ENCODE data around the gene LUC7L2.
"Not testable (repeated sequence)": the region's sequence is repeated elsewhere in the genome, so short reads cannot be mapped to it uniquely, and the experiment has no call there.

The LUC7L2 gene

DNA sequence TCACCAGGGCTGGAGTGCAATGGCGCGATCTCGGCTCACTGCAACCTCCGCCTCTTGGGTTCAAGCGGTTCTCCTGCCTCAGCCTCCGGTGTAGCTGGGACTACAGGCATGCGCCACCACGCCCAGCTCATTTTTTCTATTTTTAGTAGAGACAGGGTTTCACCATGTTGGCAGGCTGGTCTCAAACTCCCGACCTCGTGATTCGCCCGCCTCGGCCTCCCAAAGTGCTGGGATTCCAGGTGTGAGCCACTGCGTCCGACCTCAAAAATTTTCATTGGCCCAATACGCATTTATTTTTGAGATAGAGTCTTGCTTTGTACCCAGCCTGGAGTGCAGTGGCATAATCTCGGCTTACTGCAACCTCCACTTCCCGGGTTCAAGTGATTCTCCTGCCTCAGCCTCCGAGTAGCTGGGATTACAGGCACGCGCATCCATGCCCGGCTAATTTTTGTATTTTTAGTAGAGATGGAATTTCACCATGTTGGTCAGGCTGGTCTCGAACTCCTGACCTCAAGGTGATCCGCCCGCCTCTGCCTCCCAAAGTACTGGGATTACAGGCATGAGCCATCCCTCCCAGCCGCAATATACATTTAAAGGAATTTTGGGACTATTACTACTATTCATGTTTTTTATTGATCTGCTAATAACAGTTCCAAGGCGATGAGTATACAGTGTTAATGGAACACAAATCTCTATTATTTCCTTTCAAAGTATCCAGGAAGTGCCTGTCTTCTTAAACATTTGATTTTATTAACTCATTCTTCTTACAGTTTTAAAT lies 1.8 kb upstream of the LUC7L2 start:
- DNase-seq, result not testable (repeated sequence)

DNA sequence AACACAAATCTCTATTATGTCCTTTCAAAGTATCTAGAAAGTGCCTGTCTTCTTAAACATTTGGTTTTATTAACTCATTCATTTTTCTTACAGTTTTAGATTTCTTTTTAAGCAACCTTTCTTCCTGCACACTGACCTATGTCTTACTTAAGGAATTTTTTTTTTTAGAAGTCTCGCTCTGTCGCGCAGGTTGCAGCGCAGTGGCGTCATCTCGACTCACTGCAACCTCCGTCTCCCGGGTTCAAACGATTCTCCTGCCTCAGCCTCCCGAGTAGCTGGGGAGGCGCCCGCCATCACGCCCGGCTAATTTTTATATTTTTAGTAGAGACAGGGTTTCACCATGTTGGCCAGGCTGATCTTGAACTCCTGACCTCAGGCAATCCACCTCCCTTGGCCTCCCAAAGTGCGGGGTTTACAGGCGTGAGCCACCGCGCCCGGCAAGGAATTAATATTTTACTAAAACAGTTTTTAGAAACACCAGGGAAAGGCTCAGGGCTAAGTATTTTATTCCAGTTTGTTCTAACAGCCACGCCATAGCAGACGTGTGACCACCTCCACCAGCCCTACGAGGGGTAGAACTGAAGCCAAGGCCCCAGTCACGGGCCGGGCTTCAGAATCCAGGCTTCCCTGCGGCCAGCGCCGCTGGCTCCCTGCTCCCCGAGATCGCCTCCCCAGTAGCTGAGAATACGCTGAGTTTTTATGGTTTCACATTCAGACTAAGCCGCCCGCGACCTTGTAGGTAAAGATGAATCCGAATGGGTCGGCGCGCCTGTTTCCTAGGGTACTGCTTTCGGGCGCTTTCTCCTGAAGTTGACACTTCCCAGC lies 941 bp upstream of the LUC7L2 start:
- DNase-seq, result peak; percentile 59

DNA sequence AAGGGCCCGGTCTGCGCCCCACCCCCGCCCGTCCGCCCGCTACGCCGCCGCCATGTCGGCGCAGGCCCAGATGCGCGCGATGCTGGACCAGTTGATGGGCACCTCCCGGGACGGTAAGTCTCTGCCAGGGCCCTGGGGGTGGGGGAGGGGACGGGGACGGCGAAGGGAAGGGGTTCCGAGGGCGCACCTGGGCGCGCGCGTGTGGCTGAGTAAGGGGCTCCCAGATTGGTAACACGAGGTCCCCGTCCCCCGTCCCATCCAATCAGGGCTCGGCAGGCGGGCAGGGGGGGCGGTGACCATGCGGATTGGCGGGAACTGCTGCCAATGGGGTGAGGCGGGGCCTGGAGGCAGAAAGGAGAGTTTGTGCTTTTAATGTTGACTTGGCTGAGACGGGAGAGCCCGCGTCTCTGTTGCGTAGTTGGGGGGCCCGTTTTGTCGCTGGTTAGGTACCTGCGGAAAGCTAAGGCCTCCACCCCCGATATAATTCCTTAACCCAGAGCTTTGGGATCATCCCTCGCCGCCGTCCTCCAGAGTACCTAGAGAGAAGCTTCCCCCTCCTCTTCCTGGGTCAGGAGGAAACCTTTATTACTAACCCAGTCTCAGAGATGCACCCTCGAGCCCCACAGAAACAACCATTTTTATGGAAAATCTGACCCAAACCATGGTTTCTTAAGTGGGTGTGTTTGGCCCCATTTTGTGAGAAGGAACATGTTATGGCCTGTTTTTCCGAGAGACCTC lies 685 bp downstream of the LUC7L2 start:
- DNase-seq, result peak; percentile 99

DNA sequence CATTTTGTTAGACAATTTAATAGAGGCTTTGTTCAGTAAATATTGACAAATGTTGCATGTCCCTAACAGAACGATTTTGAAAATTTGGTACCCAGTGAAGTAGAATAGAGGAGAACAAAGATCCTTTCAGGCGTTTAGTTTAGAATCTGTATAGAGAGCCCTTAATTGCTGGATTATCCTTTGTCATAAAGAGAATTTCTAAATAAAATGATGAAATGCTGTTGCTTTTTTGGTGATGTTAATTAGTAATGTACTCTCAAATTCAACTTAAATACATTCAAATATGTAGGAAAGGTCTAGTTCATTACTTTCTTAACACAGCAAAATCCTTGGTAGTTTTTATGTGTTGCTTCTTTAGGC lies 1.2 kb downstream of the LUC7L2 start:
- no peak for DNase-seq

DNA sequence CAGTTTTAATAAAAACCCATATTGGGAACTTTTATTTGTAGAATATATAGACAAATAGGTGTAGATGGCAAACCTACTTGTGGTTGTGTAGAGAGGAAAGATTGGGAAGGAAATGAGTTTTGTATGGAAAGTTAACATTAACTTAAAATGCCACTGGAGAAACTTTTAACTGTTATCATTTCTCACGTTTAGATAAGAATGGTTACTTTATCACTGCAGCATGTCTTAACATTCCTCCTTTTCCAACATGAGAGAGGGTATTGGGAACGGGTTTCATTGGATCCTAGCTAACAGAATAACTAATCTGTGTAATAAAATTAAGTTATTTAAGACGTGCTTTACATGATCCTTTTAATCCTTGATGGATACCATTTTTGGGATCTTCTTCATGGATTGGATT lies 1.8 kb downstream of the LUC7L2 start:
- no peak for DNase-seq

DNA sequence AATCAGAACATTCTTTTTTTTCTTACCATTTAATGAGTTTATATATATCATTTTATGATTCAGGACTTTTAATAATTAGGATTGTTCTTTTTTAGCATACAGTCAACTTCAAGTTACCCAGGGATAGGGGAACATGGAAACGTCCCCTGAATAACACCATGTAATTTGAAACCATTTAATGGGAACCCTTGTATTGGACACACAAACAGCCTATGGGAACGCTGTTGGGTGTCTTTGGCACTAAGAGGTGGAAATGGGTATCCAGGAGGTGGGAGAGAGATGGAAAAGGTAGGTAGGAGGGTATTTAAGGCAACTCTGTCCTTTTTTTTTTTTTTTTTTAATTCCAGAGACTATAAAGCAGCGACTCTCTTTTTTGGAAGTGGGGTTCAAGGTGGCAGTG lies 2.6 kb downstream of the LUC7L2 start:
- no peak for DNase-seq

DNA sequence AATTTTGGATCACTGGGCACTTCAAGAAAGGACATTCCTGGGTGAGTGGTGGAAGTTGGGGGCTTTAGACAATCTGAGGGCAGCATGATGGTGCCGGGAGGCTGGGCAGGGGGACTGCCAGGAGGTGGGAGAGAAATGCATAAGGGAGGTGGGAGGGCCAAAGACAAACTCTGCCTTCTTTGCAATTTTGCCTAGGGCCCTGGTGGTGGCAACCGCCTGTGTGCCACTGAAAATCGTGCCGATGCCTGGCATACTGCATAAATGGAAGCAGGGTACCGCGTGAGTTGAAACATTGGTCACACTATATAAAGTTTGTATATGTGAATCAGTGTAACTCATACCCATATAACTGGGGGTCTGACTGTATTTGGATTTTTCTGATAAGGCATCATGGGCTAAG lies 3.3 kb downstream of the LUC7L2 start:
- no peak for DNase-seq

DNA sequence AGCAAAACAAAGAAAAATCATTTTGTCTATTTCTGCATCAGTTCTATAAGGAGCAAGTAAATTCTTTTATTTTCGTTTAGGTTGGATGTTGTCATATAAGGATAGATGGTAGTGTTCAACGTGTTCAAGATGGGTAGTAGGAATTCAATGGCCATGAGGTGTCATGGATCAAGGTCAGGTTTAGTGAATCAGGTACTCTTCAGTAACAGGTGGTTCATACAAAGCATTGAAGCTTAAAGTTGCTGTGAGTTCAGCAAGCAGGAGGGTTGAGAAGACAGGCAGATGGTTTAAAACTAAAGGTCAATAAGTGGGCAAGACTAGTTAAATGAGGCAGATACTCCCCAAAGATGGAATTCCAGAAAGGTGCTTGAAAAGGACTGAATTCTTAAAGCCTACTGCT lies 5.6 kb downstream of the LUC7L2 start:
- no peak for DNase-seq

DNA sequence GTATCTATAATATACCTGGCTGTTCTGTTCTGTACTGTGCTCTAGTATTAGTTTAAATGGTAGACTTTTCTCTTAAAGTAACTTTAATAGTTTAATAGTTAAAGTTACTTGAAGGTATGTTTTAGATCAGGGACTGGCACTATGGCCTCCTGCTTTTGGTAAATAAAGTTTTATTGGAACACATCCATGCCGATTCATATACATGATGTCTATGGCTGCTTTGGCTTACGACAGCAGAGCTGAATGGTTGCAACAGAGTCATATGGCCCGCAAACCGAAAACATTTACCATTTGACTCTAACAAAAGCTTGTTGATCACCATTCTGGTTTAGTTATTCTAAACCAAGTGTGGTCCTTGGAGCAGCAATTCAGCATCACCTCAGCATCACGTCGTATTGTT lies 6.7 kb downstream of the LUC7L2 start:
- no peak for DNase-seq

DNA sequence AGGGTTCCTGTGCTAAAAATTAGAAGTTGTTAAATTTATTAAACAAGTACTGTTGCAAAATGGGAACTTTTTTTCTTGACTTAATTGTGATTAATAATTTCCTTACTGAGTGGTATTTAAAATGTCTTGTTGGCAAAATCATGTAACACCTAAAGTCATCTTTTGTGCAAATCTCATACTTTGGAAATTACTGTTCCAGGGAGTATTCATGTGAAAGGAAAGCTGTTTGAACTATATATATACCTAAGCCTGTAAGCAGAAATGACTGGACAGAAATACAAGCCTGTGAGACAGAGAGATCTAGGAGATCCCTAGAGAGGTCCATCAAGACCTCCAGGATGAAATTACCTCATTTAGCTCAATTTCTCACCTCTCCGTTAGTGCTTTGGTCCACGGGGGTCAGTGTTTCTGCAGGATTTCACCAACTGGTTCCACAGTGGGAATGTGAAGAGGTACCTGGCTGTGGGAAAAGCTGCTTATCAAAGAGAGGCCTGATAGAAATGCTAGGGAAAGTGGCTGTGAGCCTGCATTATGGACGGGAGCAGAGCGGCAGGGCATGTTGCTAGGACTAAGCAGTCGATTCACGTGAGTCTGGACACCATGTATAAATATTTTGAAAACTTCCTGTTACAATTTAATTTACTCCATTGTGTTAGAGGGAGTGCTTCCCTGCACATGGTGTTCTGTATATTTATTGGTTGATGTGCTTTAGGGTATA lies 7.9 kb downstream of the LUC7L2 start:
- DNase-seq, result no peak

DNA sequence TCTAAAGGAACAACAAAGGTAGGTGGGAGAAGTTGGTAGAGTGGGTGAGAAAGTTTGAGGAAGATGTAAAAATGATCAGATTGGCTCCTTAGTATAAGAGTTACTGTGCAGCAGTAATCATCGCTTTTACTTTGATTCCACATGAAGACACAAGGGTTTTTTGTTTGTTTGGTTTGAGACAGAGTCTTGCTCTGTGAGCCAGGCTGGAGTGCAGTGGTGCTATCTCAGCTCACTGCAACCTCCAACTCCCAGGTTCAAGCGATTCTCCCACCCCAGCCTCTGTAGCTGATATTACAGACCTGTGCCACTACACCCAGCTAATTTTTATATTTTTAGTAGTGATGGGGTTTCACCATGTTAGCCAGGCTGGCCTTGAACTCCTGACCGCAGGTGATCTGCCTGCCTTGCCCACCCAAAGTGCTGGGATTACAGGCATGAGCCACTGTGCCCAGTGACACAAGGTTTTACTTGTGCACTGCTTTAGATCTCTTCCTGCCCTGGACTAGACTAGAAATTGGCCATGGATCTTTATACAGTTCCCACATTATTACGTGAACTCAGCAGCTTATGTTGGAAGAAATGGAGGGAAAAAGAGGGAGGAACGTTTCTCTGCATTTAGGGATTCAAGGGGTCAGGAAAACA lies 10.7 kb downstream of the LUC7L2 start:
- no peak for DNase-seq

DNA sequence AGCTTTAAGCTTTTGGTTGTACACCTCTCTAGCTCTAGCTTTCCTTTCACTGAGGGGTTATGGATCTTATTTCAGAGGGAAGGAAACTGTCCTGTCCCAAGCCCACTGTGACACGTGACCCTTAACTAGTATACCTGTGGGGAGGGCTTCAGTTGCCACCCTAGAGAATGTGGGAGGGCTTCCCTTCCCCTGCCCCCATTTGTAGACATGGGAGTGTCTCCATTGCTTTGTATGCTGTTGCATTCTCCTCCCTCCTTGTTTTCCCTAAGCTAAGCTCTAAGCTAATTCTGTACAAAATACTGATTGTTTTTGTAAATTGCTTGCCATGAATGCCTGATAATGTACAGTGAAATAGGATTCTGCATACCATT lies 11.2 kb downstream of the LUC7L2 start:
- DNase-seq, result no peak

DNA sequence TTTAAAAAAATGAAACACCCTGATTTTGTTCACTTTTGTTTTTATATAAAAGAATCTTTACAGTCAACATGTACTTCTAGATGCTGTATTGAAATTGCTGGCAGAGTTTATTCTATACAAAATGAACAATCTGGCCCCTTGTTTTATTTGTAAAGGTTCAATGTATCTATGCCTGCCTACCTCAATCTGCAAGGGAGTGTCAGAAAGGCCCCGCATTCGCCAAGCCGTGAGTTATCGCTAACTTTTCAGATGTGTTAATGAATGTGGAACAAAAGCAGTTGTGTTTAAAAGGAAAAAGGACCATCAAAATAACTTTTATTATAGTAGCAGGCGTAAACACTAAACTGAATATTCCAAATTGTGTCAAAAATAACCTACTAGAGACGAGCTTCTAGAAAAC lies 14.6 kb downstream of the LUC7L2 start:
- no peak for DNase-seq

DNA sequence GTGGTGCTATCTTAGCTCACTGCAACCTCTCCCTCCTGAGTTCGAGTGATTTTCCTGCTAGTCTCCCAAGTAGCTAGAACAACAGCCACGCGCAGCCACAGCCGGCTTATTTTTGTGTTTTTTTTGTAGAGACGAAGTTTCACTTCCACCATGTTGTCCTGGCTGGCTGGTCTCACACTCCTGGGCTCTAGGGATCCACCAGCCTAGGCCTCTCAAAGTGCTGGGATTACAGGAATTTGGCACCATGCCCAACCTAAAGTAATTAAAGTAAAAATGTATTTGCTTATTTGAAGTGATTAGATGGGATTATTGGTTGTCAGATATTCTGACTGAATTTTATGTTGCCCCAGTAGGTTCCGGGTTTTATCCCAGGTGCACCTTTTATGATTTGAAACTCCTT lies 22.7 kb downstream of the LUC7L2 start:
- no peak for DNase-seq

DNA sequence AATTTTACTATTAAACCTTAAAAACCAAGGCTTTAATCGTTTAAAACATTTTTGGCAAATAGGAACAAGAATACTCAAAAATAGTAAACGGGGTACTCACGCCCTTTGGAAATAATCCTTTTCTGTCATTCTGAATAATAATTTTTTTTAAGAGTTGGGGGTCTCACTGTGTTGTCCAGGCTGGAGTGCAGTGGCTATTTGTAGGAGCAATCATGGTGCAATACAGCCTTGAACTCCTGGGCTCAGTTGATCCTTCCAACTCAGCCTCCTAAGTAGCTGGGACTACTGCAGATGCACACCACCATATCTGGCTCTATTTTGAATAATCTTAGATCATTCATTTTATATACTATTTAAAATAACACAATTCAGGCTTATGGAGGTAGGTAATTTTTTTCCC lies 24.9 kb downstream of the LUC7L2 start:
- DNase-seq, result no peak

DNA sequence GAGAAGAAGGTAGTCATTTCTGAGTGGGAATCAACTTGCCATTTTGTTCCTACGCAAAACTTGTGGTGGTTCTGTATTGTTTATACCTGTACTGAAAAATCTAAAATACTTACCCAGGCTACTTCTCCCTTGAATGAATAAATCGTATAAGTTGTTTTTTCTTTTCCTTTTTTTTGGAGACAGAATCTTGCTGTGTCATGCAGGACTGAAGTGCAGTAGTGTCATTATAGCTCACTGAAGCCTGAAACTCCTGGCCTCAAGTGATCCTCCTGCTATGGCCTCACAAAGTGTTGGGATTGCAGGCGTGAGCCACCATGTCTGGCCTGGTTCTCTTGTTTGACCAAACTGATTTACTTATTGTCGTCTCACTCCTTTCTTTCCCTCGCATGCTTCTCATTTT lies 27.9 kb downstream of the LUC7L2 start:
- no peak for DNase-seq

DNA sequence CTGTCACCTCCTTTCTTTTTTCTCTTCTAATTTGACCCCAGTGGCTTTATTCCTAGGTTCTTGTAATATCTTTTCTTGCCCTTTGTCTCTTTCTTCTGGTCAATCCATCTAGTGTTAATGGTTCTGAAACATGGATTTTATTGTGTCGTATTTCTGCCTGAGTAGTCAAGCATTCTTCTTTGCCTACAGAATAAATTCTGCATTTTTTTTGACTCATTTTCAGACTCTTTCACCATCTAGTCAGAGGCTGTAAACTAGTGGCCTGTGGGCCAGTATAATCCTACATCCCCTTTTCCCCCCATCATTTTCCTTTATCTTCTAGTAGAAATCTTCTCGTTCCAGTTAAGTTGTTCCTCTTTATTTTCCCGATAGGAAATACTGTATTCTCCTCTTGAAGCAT lies 29.4 kb downstream of the LUC7L2 start:
- DNase-seq, result no peak

DNA sequence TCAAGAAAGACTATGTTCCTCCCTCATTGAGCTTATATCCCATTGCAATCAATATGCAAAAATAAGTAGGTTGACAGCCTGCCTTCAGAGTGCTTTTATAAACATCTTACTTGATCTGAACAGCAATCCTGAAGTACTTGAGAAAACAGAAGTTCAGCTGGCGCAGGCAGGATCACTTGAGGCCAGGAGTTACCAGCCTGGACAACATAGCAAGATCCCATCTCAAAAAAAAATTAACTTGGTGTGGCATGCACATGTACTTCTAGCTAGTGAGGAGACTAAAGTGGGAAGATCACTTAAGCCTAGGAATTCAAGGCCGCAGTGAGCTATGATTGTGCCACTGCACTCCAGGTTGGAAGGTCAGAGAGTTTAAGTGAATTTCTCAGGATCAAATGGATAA lies 30.1 kb downstream of the LUC7L2 start:
- no peak for DNase-seq

DNA sequence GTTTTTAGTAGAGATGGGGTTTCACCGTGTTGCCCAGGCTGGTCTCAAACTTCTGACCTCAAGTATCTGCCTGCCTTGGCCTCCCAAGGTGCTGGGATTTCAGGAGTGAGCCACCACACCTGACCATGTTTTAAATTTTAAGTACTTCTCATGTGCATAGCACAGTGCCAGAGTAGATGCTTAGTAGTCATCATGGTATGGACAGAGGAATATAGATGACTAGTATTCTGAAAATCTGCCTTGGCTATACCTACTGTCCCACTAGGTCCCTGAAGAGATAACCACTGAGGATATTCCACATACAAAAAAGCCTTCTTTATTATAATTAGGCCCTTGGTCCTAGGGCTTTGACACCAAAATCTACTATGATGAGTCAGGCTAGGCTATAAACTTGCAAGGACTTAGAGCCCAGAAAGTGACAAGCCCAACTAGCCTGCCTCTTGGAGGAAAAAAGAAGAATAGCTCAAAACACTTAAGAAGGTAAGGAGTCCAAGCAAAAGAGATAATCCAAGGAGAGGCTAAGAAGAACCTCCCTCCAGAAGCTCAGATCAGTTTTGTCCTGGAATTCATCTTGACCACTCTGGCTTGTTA lies 34.0 kb downstream of the LUC7L2 start:
- DNase-seq, result no peak

DNA sequence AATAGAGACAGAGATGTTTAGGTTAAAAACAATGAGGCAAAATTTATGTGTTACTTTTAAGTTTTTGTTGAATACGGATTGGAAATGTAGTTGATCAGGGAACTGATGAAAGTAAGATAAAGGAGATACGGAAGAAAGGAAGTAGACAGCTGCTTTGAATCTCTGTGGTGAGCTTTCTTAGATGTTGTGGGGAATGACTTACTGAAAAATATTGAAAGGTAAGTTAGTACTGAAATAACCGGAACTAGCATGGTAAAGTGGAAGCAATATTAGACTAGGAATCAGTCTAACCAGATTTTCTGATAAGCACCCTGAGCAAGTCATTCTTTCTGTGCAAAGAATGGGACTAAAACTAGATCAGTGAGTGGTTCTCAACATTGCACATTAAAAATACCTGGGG lies 34.8 kb downstream of the LUC7L2 start:
- no peak for DNase-seq

DNA sequence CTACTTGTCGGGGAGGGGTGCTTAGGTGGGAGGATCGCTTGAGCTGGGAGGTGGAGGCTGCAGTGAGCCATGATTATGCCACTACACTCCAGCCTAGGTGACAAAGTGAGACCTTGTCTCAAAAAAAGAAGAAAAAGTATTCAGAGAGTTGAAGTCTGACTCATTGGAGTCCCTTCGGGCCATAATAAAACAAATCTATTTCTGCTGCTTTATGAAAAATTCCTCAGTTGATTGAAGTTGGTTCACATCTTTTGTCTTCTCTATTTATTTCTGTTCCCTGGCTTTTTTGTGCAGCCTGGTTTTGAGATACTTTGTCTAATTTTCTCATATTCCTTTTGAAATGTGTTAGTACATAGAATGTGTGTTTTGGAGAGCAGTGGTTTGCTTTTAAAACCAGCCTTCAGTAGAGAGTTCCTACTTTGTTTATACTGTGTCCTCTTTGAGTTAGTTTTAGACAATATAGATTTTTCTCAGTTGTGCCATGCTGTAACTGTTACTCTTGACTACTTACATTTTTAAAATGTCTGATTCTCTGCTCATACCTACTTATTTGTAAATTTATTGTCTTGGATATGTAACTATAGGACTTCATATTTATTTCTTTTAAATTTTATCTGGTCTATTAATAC lies 36.7 kb downstream of the LUC7L2 start:
- no peak for DNase-seq

DNA sequence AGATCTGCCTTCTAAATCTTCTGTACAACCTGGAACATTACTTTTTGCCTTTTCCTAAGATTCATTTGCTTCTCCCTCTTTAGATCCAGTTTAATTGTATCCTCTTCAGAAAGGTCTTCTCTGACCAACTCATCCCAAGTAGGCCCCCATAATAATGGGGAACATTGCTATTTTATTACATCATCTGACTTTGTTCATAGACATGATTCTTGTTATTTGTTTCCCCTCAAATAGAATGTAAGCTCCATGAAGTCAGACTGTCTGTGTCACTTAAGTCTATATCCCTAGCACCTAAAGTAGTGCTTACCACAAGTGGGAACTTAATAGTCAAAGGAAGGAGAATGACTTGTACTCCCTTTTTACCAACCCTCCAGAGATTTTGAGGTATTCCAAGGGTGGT lies 37.5 kb downstream of the LUC7L2 start:
- DNase-seq, result no peak
